ENCODE measurements around the gene ALDH1B1.

DNA sequence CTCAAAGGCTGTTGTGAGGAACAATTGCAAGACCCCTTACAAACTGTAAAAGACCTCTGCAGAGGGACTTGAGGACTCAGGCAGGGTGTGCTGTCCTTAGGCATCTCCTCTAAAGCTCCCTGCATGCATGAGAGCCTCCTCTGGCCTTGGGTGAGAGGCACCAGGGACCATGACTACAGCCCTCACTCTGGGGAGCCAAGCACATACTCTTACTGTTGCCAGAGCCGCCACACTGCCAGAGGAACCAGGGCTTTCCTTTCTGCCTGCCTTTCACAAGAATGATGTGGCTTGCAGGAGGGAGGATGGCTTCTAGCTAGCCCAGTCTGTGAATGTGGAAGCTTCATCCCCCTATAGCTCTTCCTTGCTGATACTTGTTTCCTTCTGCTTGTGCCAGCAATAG lies 25.9 kb downstream of the ALDH1B1 start:
- TF ChIP-seq, protein P1, sequence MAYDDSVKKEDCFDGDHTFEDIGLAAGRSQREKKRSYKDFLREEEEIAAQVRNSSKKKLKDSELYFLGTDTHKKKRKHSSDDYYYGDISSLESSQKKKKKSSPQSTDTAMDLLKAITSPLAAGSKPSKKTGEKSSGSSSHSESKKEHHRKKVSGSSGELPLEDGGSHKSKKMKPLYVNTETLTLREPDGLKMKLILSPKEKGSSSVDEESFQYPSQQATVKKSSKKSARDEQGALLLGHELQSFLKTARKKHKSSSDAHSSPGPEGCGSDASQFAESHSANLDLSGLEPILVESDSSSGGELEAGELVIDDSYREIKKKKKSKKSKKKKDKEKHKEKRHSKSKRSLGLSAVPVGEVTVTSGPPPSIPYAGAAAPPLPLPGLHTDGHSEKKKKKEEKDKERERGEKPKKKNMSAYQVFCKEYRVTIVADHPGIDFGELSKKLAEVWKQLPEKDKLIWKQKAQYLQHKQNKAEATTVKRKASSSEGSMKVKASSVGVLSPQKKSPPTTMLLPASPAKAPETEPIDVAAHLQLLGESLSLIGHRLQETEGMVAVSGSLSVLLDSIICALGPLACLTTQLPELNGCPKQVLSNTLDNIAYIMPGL (CRISPR knock-in tag; IDR thresholded peaks at IDR 0.05) = no peak
- TF ChIP-seq ZNF431 (CRISPR knock-in tag; IDR thresholded peaks at IDR 0.05) = no peak
- TF ChIP-seq CHD4 (IDR thresholded peaks at IDR 0.05; ENCODE audit: insufficient read depth, insufficient replicate concordance, low read depth, low read length, poor library complexity, severe bottlenecking) = no peak
- TF ChIP-seq, protein P2, sequence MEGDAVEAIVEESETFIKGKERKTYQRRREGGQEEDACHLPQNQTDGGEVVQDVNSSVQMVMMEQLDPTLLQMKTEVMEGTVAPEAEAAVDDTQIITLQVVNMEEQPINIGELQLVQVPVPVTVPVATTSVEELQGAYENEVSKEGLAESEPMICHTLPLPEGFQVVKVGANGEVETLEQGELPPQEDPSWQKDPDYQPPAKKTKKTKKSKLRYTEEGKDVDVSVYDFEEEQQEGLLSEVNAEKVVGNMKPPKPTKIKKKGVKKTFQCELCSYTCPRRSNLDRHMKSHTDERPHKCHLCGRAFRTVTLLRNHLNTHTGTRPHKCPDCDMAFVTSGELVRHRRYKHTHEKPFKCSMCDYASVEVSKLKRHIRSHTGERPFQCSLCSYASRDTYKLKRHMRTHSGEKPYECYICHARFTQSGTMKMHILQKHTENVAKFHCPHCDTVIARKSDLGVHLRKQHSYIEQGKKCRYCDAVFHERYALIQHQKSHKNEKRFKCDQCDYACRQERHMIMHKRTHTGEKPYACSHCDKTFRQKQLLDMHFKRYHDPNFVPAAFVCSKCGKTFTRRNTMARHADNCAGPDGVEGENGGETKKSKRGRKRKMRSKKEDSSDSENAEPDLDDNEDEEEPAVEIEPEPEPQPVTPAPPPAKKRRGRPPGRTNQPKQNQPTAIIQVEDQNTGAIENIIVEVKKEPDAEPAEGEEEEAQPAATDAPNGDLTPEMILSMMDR (IDR thresholded peaks at IDR 0.05 in 2 of 3, conservative IDR thresholded peaks at IDR 0.05 in 1 of 3; ENCODE audit: insufficient read depth in 2 of 3, low read depth in 1 of 3, low read length in 3 of 3) = no peak
- TF ChIP-seq TAF15 (IDR thresholded peaks at IDR 0.05; ENCODE audit: low read depth, low read length) = no peak
- no peak for TF ChIP-seq POLR2A (conservative IDR thresholded peaks at IDR 0.05)
- TF ChIP-seq SP1 (CRISPR knock-in tag; IDR thresholded peaks at IDR 0.05) = no peak
- TF ChIP-seq POU5F1 (IDR thresholded peaks at IDR 0.05; ENCODE audit: borderline replicate concordance, low read depth, low read length, partially characterized antibody) = no peak
- no peak for TF ChIP-seq ARNT (IDR thresholded peaks at IDR 0.05)
- no peak for TF ChIP-seq CEBPB (tag; IDR thresholded peaks at IDR 0.05)
- no peak for TF ChIP-seq GTF2A2 (tag; IDR thresholded peaks at IDR 0.05)
- no peak for TF ChIP-seq U2AF1 (optimal IDR thresholded peaks at IDR 0.05; ENCODE audit: low read depth, low read length)
